ENCODE measurements around the gene PROM1.

DNA sequence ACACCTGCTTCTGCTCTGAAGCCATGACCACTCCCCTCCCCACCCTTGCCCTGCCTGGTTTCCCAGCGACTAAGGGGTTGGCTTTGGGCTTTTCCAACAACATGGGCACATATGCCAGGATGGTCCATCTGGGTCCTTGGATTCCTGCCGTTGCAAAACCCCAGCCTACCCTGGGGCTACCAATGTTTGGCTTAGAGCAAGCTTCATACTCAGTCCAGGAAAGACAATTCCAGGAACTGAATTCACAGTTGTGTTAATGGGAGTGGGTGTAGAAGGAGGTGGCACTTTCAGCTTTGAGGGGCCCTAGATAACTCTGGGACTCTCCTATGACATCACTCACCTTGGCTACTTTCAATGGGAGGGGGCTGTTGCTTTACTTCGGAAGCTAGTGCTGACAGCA, 154.3 kb downstream of the PROM1 start:
- TF ChIP-seq EZH2 (IDR thresholded peaks at IDR 0.05): no peak
- no peak for TF ChIP-seq POLR2A (IDR thresholded peaks at IDR 0.05; ENCODE audit: borderline replicate concordance, extremely low read depth, insufficient read depth, insufficient read length)
- TF ChIP-seq, protein P1, sequence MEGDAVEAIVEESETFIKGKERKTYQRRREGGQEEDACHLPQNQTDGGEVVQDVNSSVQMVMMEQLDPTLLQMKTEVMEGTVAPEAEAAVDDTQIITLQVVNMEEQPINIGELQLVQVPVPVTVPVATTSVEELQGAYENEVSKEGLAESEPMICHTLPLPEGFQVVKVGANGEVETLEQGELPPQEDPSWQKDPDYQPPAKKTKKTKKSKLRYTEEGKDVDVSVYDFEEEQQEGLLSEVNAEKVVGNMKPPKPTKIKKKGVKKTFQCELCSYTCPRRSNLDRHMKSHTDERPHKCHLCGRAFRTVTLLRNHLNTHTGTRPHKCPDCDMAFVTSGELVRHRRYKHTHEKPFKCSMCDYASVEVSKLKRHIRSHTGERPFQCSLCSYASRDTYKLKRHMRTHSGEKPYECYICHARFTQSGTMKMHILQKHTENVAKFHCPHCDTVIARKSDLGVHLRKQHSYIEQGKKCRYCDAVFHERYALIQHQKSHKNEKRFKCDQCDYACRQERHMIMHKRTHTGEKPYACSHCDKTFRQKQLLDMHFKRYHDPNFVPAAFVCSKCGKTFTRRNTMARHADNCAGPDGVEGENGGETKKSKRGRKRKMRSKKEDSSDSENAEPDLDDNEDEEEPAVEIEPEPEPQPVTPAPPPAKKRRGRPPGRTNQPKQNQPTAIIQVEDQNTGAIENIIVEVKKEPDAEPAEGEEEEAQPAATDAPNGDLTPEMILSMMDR (IDR thresholded peaks at IDR 0.05 in 2 of 3, conservative IDR thresholded peaks at IDR 0.05 in 1 of 3; ENCODE audit: borderline replicate concordance in 1 of 3, insufficient read depth in 1 of 3, low read depth in 2 of 3, low read length in 2 of 3): no peak
- no peak for TF ChIP-seq SRF (IDR thresholded peaks at IDR 0.05; ENCODE audit: low read depth)
- TF ChIP-seq, protein P2, sequence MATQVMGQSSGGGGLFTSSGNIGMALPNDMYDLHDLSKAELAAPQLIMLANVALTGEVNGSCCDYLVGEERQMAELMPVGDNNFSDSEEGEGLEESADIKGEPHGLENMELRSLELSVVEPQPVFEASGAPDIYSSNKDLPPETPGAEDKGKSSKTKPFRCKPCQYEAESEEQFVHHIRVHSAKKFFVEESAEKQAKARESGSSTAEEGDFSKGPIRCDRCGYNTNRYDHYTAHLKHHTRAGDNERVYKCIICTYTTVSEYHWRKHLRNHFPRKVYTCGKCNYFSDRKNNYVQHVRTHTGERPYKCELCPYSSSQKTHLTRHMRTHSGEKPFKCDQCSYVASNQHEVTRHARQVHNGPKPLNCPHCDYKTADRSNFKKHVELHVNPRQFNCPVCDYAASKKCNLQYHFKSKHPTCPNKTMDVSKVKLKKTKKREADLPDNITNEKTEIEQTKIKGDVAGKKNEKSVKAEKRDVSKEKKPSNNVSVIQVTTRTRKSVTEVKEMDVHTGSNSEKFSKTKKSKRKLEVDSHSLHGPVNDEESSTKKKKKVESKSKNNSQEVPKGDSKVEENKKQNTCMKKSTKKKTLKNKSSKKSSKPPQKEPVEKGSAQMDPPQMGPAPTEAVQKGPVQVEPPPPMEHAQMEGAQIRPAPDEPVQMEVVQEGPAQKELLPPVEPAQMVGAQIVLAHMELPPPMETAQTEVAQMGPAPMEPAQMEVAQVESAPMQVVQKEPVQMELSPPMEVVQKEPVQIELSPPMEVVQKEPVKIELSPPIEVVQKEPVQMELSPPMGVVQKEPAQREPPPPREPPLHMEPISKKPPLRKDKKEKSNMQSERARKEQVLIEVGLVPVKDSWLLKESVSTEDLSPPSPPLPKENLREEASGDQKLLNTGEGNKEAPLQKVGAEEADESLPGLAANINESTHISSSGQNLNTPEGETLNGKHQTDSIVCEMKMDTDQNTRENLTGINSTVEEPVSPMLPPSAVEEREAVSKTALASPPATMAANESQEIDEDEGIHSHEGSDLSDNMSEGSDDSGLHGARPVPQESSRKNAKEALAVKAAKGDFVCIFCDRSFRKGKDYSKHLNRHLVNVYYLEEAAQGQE (IDR thresholded peaks at IDR 0.05; ENCODE audit: low read depth): no peak
- no peak for TF ChIP-seq RAD21 (IDR thresholded peaks at IDR 0.05; ENCODE audit: low read depth)
- no peak for TF ChIP-seq TCF7L2 (IDR thresholded peaks at IDR 0.05; ENCODE audit: borderline replicate concordance, extremely low read depth, insufficient read depth, insufficient read length)

Data from HCT116 (cell line).